HL-60 (cell line): ENCODE data around the gene ATP10A.

Source experiments
- DNase-seq, 2 experiments: peaks; one replicate each; pipeline ENCODE4 v3.0.0-alpha.2; 2010 to 2020; ENCODE audit warnings: low read depth in 1 of 2, low spot score in 1 of 2
- H3K27ac ChIP-seq: fragments of 250-450 bp; sonication (Bioruptor Pico); replicated peaks from 2 replicates; pipeline ENCODE4 v1.5.1; 2020; ENCODE audit warnings: mild to moderate bottlenecking, moderate library complexity
- H3K27me3 ChIP-seq: fragments of 250-450 bp; sonication (Bioruptor Pico); 2 replicates; pipeline ENCODE4 v1.5.1; 2021; ENCODE audit warnings: mild to moderate bottlenecking, moderate library complexity; ENCODE audit not compliant: insufficient read depth, poor library complexity, severe bottlenecking
- H3K4me3 ChIP-seq: replicated peaks from 2 replicates; pipeline ENCODE4 v1.5.1; 2011; ENCODE audit warnings: mild to moderate bottlenecking, control low read depth, low read length; ENCODE audit not compliant: insufficient read depth
- GABPA ChIP-seq: IDR thresholded peaks from 2 replicates; pipeline ENCODE4 v1.6.1; 2012; ENCODE audit warnings: low read depth
- POLR2AphosphoS5 ChIP-seq: IDR thresholded peaks from 2 replicates; pipeline ENCODE4 v1.6.1; 2012; ENCODE audit warnings: low read depth
- REST ChIP-seq: IDR thresholded peaks from 2 replicates; pipeline ENCODE4 v1.6.1; 2012; ENCODE audit warnings: low read depth; ENCODE audit not compliant: insufficient replicate concordance
- SPI1 ChIP-seq: IDR thresholded peaks from 2 replicates; pipeline ENCODE4 v1.6.1; 2012; ENCODE audit warnings: low read depth, mild to moderate bottlenecking, borderline replicate concordance
- TF ChIP-seq, protein P1 (sequence below): IDR thresholded peaks from one replicate; pipeline ENCODE4 v1.5.1; 2011; ENCODE audit warnings: low read length, control low read depth, inconsistent platforms; ENCODE audit not compliant: insufficient read depth

The ATP10A gene

GRCh38 chr15:25812073-25812472, 51.1 kb downstream of the ATP10A start:
- DNase-seq = no peak
- H3K4me3 ChIP-seq = no peak overlapping the region
- TF ChIP-seq POLR2AphosphoS5 = no peak
- no peak overlapping the region for H3K27ac ChIP-seq
- no peaks in the 10 kb centered on the region for H3K27me3 ChIP-seq

DNA sequence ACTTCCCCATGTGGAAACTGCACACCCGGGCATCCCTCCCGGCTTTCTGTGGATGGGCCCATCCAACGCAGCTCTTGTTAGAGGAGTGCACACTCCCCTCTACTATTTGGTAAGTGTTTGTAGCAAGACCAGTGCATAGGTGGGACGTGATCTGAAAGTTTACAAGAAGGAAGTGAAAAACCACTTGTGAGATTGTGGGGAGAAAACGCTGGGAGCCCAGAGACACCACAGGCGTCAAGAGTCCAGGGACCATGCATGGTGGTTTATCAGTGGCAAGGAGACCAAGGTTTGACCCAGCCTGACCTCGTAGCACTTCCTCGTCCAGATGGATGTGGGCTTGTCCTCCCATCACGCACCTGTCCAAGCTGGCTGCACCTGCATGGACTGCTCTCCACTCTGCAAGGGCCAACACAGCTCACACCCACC, 51.6 kb downstream of the ATP10A start:
- no peaks in the 10 kb centered on the region for H3K27me3 ChIP-seq
- no peak overlapping the region for H3K27ac ChIP-seq
- no peak overlapping the region for H3K4me3 ChIP-seq
- TF ChIP-seq REST = no peak
- no peak for TF ChIP-seq POLR2AphosphoS5
- no peak for DNase-seq

DNA sequence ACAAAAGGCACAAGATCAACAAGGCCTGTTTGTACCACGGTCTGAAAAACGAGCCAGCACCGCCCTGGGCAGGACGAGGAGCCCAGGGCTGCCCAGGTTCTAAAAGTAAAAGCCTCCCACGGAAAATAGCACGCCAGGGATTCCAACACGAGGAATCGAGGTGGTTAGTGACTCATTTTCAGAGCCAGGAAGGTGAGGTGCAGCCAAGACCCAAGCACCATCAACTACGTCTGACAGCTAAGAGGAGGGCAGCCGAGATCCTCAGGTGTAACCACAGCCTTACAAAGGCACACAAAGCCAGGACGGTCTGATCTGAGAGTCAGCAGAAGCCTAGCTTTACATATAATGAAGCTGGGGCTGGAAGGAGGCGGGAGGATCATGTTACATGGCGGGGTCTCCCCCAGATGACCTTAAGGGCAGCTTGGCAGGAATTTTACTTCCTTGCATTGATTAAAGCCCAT, 52.5 kb downstream of the ATP10A start:
- TF ChIP-seq, protein P1, sequence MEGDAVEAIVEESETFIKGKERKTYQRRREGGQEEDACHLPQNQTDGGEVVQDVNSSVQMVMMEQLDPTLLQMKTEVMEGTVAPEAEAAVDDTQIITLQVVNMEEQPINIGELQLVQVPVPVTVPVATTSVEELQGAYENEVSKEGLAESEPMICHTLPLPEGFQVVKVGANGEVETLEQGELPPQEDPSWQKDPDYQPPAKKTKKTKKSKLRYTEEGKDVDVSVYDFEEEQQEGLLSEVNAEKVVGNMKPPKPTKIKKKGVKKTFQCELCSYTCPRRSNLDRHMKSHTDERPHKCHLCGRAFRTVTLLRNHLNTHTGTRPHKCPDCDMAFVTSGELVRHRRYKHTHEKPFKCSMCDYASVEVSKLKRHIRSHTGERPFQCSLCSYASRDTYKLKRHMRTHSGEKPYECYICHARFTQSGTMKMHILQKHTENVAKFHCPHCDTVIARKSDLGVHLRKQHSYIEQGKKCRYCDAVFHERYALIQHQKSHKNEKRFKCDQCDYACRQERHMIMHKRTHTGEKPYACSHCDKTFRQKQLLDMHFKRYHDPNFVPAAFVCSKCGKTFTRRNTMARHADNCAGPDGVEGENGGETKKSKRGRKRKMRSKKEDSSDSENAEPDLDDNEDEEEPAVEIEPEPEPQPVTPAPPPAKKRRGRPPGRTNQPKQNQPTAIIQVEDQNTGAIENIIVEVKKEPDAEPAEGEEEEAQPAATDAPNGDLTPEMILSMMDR = no peak
- TF ChIP-seq REST = no peak
- TF ChIP-seq SPI1 = no peak
- TF ChIP-seq POLR2AphosphoS5 = no peak
- no peak for TF ChIP-seq GABPA
- DNase-seq = no peak

DNA sequence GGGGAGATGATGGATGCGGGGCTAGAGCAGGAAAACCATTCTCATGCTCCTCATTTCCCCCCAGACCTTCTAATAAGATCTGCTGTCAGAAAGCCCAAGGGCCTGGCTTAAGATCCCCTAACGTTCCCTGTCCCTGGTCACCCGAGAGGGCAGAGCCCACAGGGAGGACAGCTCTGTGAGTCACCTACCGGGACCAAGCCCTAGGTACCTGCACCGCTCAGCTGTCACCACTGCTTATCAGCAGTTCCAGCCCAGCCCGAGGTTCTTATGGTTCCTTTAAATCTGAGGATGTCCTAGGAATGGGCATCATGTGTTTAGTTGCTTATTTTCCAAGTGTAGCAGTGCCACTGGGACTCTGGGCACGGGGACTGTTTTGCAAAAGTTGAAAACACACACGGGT, 53.0 kb downstream of the ATP10A start:
- Histone ChIP-seq H3K27ac (no peak overlapping the region), H3K4me3 (no peak overlapping the region), H3K27me3 (no peaks in the 10 kb centered on the region)
- no peak for DNase-seq
- TF ChIP-seq REST (no peak), SPI1 (no peak), GABPA (no peak)
- TF ChIP-seq, protein P1 = no peak

More for the DNA sequence above, 52.5 kb downstream of the ATP10A start:
- H3K27ac ChIP-seq = no peak overlapping the region
- no peaks in the 10 kb centered on the region for H3K27me3 ChIP-seq
- no peak overlapping the region for H3K4me3 ChIP-seq
